GM18498 (cell line): Measurements from ENCODE around the gene THAP3.
A peak's percentile ranks its signal among the peaks of the same experiment; 100 is the strongest.

ENCODE experiments used
- ATAC-seq: cut with Tn5 transposase; IDR thresholded peaks from one replicate; pipeline ENCODE4 v1.9.1; 2021; ENCODE audit warnings: mild to moderate bottlenecking, moderate library complexity; ENCODE audit not compliant: unreplicated experiment

Gene THAP3

DNA sequence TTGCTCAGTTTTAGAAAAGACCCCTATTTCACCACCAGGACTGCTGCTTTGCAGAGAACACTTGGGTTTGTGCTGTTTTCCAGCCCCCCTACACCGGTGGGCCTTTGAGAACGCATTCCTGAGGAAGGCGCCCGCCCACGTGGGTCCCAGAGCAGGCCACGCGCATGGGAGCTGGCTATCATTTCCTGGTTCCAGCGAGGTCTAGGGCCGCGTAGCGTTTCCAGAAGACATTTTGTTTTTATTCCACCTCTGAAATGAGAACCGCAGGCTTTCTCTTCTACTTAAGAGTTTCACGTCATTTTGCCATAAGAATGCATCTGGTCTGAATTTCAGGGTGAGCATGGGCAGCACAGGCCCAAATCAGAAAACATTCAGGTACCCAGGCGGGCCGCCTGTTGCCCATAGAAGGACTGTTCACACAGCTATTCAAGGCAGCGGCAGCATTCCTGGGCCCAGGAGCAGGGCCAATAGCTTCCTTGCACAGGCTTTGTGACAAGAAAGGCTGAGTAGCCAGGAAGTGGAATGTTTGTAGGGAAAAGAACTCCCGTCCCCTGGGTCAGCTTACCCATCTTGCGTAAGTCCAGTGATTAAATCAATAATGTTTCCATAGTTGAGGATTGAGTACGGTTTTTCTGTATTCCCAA is 20.6 kb upstream of the THAP3 start:
- no peak for ATAC-seq

GRCh38 chr1:6612641-6613360 is 11.9 kb upstream of the THAP3 start:
- no peak for ATAC-seq

DNA sequence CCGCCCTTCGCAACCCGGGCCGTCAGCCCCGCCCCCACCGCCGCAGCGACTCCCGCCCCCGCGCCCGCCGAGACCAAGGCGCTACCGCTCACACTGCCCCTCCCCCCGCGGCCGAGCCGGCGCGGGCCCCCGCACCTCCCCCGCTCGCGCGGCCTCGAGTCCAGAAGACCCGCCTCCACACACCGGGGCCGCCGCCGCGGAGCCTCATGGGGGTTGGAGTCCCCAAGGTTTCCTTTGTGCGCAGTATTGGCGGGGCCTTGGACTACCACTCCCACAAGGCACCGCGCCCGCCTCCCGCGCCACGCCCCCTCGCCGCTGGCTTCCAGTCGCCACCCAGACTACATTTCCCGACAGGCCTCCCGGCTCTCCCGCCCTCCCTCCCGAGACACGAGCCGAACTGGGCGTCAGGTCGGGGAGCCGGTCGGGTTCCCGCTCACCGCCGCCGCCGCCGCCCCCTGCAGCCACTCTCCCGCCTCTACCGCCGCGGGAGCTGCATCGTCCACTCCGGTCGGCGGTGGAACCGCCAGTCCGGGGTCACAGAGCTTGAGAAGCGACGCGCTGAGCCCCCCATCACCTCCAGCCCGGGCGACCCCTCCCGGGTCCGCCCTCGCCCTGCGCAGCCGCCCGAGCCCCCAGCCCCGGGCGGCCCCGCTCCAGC is 11.2 kb upstream of the THAP3 start, which contains the start of gene PHF13:
Gene PHF13 (plus strand): TSS at position 371 of the 658 bp plus-strand sequence. CDS start 336 bp downstream, outside the sequence.
- peak; percentile 93 for ATAC-seq

DNA sequence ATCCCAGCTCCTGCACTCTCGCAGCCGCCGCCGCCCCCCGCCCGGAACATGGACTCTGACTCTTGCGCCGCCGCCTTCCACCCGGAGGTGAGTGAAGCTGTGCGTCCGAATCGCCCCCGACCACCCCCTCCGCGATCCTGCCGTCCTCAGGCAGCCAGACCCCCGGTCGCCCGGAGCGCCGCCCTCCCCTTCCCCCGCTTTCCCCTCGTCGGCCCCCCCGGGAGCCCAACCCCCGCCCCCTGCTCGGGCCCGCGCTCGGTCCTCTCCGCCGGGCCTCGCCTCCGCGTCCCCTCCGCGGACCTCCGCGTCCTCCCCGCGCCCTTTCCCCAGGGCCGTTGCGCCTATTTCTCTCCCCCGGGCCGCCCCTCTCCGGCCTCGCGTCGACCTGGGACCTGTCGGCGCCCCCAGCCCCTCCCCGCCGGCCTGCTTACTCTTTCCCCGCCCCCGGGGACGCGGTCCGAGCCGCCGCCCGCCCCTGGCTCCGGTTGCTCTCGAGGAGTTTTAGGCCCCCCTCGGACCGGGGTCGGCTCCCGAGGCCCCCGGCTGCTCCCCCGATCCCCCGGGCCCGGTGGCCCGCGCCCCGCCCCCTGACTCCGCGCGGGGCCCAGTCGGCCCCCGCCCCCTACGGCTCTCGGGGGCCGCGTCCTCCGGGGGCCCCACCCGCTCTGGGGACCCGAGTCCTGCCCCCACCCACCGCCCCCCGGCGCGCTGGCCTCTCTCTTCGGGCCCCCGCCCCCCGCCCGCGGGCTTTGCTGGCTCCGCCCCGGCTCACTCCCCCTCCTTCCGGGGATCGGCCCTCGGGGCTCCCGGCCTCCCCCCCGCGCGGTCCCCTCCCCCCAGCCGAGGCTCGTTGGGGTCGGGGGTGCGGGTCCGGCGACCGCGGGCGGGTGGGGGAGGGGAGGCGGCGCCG is 10.4 kb upstream of the THAP3 start:
- no peak for ATAC-seq

DNA sequence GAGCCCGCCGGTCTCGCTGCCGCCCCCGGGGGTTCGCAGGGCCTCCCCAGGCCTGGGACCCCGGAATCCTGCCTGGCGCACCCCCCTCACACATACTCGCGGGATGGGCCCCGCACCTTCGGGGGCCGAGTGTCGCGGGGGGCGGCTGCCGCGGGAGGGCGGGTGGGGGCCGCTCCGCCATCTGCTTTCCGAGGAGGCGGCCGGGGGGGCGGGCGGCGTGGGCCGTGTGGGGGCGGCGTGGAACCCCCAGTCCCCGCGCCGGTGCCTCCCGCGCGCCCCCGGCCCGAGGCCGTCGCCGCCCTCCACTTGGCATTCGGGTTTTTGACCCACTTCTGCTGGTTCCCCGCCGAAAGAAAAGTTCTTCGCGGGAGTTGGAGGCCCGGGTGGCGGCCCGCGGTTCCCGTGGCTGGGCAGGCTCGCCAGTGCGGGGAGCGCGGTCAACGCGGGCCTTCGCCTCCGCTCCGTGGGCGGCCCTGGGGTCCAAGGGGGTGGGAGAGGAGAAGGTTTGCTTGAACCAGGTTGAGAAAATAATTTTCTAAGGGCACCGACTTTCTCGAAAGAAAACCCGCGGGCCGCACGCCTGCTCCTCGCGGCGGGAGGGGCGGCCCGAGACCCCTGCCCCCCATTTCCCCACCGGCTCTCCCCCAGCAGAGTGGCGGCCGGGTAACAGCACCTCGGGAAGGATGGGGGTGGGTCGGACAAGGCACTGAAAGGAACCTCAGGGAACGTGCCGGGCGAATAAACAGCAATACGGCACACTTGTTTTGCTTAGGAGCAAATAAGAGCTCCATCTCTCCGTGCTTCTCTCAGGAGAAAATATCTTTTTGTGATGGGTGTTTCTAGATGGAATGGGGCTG is 9.5 kb upstream of the THAP3 start:
- no peak for ATAC-seq

DNA sequence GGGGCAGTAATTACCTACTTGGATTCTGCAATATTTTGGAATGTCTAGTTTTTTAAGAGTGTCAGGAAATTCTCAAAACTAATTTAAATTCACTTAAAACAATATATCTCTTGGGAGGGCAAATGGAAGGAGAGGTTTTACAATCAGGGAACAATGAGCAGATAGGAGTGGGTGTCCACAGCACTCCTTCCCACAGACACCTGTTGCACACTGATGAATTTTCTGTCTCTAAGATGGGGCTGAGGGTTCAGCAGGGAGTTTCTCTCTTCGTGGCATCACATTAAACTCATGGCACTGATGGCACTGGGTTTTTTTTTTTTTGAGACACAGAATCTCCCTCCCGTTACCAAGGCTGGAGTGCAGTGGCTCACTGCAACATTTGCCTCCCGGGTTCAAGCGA is 5.6 kb upstream of the THAP3 start:
- ATAC-seq: no peak

DNA sequence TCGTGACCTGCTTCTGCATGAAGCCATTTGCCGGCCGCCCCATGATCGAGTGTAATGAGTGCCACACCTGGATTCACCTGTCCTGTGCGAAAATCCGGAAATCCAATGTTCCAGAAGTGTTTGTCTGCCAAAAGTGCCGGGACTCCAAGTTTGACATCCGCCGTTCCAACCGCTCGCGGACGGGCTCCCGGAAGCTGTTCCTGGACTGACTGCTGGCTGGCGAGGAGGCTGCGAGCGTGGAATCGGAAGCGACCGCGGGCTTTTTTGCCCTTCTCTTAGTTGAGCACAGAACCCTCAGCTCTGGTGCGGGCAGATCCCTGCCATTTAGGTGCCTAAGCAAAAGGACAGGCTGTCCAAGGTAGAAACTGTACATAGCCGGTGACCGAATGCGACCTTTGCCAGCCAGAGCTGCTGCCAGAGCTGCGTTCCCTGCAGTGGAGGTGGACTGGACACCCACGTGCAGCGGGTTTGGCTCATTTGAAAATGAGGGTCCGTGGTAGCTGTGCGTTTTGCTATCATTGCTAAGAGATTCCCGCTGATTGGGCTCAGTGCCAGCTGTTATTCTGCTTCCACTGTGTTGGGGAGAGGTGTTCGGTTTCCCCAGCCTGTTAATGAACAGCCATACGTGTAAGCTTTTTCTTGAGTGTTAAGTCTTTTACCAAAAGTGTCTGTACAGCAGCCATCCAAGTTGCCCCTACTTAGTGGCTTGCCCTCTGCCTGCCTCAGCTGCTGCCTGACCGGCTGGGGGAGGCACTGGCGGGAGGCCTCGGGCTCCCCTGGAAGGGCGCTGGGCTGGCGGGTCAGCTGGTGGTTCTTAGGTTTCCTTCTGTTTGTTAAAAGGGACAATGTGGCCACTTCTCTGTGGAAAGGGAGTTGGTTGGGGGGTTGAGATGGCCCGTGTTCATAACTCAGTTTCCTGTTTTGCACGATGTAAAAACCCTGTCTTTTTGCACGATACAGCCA is 3.0 kb upstream of the THAP3 start:
- no peak for ATAC-seq

DNA sequence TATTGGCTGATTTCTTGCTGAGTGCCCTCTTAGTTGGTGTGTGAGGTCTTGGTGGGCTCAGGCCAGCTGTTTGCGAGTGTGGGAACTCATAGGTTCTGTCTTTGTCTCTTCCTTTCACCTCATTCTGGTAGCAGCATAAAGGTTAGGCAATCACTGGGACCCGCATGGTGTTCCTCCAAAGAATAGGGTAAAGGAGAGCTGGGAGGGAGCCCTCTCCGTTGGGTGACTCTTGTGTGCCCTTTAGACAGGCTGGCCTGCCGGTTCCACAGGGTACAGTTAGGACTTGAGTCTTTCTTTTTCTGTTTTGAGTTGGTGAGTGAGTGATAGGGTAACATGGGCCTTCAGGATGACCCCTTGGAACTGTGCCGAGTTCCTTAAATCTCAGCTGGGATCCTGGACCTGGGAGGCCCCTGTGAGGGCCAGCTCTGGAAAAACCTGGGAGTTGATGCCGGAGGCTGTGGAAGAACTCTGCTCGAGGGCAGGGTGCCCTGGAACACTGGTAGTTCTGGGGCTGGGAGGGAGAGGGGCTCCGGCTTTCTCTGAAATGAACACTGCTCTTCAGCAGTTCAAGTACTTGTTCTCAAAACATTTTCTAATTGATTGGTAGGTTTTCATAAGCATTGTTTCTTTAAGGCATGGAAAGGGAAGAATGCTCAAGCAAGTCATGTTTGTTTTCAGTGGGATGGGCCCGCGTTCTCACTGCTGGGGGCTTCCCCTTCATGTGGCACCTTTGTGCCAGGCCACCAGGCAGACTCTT is 2.1 kb upstream of the THAP3 start:
- no peak for ATAC-seq

DNA sequence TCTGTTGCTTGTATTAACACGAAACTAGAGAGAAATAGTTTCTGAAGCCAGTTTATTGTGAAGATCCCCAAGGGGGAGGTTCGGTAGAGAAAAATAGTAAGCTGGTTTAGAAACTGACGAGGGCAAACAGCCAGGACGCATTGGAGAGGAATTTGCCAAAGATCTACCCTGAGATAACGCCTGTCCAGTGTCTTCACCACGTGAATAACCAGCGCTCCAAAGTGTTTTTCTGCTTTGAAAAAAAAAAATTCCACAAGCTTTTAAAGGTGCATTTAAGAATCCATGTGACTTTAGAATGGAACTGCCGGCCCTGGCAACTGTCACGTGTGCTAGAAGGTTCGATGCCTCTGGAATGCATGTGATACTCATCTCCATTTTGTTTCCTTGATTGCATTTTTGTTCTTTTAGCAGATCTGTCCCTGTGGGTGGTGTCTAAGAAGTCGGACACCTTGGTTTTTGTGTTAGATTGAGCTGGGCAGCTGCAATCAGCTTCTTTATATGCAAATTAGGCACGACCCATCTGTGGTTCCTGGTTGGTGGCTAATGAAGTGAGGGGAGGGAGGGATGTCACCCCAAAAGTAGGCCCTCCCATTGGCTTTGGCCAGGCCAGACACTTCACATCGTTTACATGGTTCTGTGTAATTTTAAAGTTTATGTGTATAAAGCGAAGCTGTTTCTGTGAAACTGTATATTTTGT is 1.3 kb upstream of the THAP3 start:
- ATAC-seq: no peak

GRCh38 chr1:6625584-6626149 is 999 bp downstream of the THAP3 start:
- peak; percentile 10 for ATAC-seq

- no peak for ATAC-seq
Observed at GRCh38 chr1:6627031-6627430, 2.4 kb downstream of the THAP3 start.

GRCh38 chr1:6627841-6628545 is 3.3 kb downstream of the THAP3 start:
- ATAC-seq: no peak

DNA sequence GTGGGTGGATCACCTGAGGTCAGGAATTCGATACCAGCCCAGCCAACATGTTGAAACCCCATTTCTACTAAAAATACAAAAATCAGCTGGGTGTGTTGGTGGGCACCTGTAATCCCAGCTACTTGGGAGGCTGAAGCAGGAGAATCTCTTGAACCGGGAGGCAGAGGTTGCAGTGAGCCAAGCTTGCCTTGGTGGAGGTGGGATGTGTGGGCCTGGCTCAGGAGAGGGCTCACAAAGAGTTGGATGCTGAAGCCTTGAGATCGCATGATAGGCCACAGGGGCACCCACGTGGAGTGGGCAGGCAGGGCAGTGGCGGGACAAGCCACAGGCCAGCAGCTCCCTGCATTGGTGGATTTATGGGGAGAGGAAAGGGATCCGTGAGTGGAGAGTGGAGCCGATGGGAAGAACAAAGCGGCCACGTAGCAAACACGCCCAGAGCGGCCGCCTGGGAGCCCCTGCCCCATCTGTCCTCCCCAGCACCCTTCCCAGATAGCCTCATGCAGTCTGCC is 4.4 kb downstream of the THAP3 start:
- no peak for ATAC-seq

DNA sequence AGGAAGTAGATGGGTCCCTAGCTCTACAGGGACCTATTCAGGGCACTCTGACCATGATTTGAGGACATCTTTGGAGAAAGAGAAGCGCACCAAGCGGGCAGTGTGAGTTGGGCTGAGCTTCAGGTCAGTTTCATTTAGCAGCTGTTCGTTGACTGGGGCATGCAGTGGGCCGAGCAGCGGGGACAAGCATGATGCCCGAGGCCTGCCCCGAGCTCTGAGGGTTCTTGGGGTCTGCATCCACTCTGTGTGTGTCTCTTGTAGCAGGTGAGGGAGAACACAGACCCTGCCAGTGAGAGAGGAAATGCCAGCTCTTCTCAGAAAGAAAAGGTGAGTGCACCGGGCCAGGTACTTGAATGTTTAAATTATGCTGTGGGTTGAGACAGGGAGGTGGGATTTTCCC is 5.4 kb downstream of the THAP3 start:
- no peak for ATAC-seq

DNA sequence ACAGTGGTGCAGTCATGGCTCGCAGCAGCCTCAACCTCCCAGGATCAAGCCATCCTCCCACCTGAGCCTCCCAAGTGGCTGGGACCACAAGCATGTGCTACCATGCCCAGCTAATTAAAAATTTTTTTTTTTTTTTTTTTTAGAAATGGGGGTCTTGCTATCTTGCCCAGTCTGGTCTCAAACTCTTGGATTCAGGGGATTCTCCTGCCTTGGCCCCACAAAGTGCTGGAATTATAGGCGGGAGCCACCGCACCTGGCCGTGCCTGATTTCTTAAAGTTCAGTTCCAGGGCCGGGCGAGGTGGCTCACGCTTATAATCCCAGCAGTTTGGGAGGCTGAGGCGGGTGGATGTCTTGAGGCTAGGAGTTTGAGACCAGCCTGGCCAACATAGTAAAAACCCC is 6.4 kb downstream of the THAP3 start:
- ATAC-seq: no peak
